Medulla oblongata (tissue), 1 donor: ENCODE measurements around the gene PNRC2.
"Not testable (repeated sequence)": the region's sequence is repeated elsewhere in the genome, so short reads cannot be mapped to it uniquely, and the experiment has no call there.

Experiments used
- DNase-seq: peaks from one replicate; pipeline ENCODE4 v3.0.0-alpha.2; 2015; ENCODE audit errors: extremely low spot score

Gene PNRC2

DNA sequence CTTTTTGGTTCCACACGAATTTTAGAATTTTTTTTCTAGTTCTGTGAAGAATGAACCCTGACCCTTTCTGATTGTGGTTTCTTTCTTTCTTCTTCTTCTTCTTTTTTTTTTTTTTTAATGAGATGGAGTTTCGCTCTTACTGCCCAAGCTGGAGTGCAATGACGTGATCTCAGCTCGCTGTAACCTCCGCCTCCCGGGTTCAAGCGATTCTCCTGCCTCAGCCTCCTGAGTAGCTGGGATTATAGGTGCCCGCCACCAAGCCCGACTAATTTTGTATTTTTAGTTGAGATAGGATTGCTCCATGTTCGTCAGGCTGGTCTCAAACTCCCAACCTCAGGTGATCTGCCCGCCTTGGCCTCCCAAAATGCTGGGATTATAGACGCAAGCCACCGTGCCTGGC lies 32.4 kb downstream of the PNRC2 start:
- not testable (repeated sequence) for DNase-seq

- DNase-seq, result no peak
Measured at GRCh38 chr1:23995431-23995837, 35.8 kb downstream of the PNRC2 start.

DNA sequence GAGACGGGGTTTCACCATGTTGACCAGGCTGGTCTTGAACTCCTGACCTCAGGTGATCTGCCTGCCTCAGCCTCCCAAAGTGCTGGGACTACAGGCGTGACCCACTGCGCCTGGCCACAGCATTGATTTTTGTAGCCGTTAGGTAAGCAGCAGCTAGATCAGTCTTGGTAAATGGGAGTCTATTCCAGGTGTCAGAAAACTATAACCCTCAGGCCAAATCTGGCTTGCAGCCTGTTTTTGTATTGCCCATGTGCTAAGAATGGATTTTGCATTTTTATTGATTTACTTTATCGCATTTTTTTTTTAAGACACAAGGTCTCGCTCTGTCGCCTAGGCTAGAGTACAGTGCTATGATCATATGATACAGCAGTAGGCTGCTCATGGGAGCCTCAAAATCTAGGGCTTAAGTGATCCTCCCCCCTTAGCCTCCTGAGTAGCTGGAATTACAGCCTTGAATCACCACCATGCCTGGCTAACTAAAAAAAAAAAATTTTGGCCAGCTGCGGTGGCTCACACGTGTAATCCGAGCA lies 37.1 kb downstream of the PNRC2 start:
- no peak for DNase-seq

- DNase-seq, result no peak
Measured at GRCh38 chr1:23997812-23998211, 38.2 kb downstream of the PNRC2 start.

DNA sequence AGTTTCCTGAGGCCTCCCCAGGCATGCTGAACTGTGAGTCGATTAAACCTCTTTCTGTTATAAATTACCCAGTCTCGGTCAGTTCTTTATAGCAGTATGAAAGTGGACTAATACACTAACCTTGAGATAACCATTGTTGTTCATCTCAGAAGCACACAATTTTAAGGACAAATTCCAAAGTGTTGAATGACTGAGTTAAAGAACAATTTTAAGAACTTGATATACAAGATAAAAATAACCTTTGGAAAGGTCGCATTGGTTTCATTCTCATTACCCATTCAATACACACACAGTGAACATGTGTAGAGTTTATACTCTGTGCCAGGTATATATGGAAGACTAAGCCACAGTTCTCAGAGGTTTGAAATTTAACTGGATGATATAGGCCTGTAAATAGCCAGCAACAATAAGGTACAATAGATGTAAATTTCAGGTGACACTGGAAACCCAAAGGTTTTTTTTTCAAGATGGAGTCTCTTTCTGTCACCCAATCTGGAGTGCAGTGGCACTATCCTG lies 39.6 kb downstream of the PNRC2 start:
- no peak for DNase-seq

- no peak for DNase-seq
Measured at GRCh38 chr1:24002695-24003094, 43.1 kb downstream of the PNRC2 start.

- DNase-seq, result no peak
Measured at GRCh38 chr1:24003331-24003972, 43.8 kb downstream of the PNRC2 start.

DNA sequence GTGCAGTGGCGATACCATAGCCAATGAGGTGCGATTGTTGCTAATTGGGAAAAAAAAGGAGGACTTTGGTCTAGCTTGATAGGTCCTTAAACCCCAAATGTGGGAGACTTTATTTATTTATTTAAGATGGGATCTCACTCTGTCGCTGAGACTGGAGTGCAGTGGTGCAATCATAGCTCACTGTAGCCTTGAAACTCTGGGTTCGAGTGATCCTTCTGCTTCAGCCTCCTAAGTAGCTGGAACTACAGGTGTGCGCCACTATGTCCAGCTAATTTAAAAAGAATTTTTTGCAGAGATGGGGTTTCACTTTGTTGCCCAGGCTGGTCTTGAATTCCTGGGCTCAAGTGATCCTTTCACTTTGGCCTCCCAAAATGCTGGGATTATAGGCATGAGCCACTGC lies 44.5 kb downstream of the PNRC2 start:
- no peak for DNase-seq

- no peak for DNase-seq
Measured at GRCh38 chr1:24005163-24005562, 45.5 kb downstream of the PNRC2 start.

GRCh38 chr1:24007079-24007478 lies 47.5 kb downstream of the PNRC2 start:
- DNase-seq, result no peak

DNA sequence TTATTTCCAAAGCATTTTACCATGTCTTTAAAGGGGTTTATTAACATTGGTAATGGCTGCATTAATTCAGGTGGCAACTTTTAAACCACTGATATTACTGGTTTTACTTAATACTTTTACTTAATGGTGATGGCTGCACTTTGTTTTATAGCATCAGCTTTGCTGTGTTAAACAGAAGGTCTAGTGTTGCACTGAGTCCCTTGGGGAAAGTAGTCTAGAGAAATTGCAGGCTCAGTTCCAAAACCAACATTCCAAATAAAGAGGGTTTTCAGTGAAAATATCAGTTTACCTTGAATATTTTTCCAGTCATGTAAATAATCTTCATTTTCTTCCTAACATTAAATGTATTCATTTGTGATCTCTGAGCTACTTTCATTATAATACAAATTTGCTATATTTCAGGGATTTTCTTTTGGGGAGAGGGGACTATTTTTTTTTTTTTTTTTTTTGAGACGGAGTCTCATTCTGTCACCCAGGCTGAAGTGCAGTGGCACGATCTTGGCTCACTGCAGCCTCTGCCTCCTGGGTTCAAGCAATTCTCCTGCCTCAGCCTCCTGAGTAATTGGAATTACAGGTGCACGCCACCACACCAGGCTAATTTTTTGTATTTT lies 49.1 kb downstream of the PNRC2 start:
- not testable (repeated sequence) for DNase-seq

- DNase-seq, result no peak
Measured at GRCh38 chr1:24009406-24009805, 49.8 kb downstream of the PNRC2 start.

DNA sequence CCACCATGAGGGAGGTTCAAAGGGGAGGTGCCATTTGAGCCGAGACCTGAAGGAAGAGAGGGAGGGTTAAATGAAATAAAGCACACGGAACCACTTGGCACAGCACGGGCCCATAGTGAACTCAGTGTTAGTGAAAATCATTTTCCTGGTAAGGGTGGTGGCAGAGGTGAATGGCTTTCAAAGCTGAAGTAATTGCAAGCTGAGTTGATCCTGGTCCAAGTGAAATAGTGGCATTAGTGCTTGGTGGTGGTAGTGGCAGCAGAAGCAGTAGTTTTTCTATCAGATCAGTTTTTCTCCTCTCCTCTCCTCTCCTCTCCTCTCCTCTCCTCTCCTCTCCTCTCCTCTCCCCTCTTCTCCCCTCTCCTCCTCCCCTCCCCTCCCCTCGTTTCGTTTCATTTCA lies 51.0 kb downstream of the PNRC2 start:
- no peak for DNase-seq

- not testable (repeated sequence) for DNase-seq
Measured at GRCh38 chr1:24012878-24013277, 53.2 kb downstream of the PNRC2 start.
